GM11168 (cell line): ENCODE results near the gene MORN3.
"Not testable (repeated sequence)": the region's sequence is repeated elsewhere in the genome, so short reads cannot be mapped to it uniquely, and the experiment has no call there.

ENCODE experiments used
- in situ Hi-C: fragments of 300-500 bp; cut with MboI; formaldehyde crosslinking; loops from one replicate; pipeline ENCODE4 v1.12.0; 2022; ENCODE audit warnings: low sequenced_read_pairs; ENCODE audit not compliant: unreplicated experiment

Gene MORN3

GRCh38 chr12:121693155-121693687 is 23.8 kb upstream of the MORN3 start:
- in situ Hi-C loops, result loop anchor here (5.0 to 10.0 kb wide), 2 partner anchors 74 to 102 kb away; partner anchors contain the start of gene RHOF

- in situ Hi-C loops, result loop anchor here (5.0 to 10.0 kb wide), 2 partner anchors 75 to 102 kb away; partner anchors contain the start of gene RHOF
Measured at GRCh38 chr12:121692744-121693143, 23.3 kb upstream of the MORN3 start.

- in situ Hi-C loops, result no loop called here
Measured at GRCh38 chr12:121689430-121689829, 20.0 kb upstream of the MORN3 start.

DNA sequence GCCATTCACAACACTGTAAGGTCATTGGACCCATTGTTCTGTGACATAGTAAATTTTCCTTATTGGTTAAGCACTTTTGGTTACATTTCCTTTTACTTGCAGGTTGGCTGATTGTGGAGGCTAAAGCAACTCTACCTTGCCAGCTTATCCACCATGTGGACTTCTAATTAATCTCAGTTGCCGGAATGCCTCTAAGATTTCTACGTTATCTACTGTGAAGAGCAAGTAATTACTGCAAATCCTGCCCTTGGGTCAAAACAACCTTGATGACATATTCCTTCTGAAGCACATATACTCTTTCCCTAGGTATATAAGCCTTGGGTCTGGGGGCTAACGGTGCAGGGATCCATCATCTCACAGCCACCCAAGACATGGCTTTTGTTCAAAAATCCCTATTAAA is 19.5 kb upstream of the MORN3 start:
- in situ Hi-C loops, result no loop called here

DNA sequence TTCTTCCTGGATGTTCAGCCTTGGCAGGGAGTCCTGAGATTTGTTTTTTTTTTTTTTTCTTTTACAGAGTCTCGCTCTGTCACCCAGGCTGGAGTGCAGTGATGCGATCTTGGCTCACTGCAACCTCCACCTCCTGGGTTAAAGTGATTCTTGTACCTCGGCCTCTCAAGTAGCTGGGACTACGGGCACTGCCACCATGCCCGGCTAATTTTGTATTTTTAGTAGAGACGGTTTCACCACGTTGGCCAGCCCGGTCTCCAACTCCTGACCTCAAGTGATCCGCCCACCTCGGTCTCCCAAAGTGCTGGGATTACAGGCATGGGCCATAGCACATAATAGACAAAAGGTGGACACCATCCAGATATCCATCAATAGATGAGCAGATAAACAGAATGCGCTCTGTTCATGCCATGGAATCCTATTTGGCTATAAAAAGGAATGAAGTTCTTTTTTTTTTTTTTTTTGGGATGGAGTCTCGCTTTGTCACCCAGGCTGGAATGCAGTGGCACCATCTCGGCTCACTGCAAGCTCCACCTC is 10.3 kb upstream of the MORN3 start:
- in situ Hi-C loops, result loop anchor here (5.0 kb wide), 1 partner anchor 187 kb away; no protein-coding TSS in a partner anchor

- in situ Hi-C loops, result loop anchor here (5.0 kb wide), 1 partner anchor 187 kb away; no protein-coding TSS in a partner anchor
Measured at GRCh38 chr12:121678716-121679300, 9.4 kb upstream of the MORN3 start.

- in situ Hi-C loops, result loop anchor here (5.0 kb wide), 1 partner anchor 186 kb away; no protein-coding TSS in a partner anchor
Measured at GRCh38 chr12:121678305-121678704, 8.9 kb upstream of the MORN3 start.

GRCh38 chr12:121676190-121676589 is 6.7 kb upstream of the MORN3 start:
- in situ Hi-C loops, result loop anchor here (5.0 kb wide), 1 partner anchor 184 kb away; no protein-coding TSS in a partner anchor

DNA sequence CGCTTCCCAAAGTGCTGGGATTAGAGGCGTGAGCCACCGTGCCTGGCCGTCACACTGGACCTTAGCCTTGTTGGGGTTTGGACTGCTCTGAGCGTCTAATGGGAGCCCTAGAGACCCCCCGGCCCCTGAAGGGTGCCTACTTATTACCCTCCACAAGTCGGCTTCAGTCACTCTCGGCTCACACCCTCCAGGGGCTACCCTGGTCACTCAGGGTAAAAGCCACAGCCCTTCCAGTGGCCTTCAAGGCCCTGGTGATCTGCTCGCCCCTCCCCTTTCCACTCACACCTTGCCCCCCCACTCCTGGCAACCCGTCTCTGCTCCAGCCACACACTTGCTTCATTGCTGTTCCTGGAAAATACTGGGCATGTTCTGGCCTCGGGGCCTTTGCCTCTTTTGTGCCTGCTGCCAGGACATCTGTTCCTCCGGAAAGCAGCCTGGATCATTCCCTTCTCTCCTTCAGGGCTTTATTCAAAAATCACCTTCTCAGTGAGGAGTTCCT is 3.6 kb upstream of the MORN3 start:
- in situ Hi-C loops, result no loop called here

GRCh38 chr12:121668750-121669520 is 519 bp downstream of the MORN3 start:
- in situ Hi-C loops, result no loop called here

GRCh38 chr12:121666829-121667228 is 2.6 kb downstream of the MORN3 start:
- in situ Hi-C loops, result not testable (repeated sequence)

GRCh38 chr12:121663610-121663929 is 5.9 kb downstream of the MORN3 start:
- in situ Hi-C loops, result no loop called here

DNA sequence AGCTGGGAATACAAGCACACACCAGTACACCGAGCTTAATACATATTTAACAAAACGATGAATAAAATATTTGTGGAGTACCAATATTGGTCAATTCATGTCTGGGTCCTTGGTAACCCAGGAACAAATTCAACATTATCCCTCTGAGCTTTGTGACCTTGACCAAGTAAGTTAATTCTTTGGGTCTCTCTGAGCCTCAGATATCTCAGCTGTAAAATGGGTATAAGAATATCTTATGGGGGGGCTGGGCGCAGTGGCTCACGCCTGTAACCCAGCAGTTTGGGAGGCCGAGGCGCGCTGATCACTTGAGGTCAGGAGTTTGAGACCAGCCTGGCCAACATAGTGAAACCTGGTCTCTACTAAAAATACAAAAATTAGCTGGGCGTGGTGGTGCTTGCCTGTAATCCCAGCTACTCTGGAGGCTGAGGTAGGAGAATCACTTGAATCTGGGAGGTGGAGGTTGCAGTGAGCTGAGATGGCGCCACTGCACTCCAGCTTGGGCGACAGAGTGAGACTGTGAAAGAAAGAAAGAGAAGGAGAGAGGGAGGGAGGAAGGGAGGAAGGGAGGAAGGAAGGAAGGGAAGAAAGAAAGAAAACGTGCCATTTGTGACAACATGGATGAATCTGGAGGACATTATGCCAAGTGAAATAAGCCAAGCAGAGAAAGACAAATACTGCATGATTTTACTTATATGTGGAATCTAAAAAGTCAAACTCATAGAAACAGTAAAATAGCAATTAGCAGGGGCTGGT is 7.9 kb downstream of the MORN3 start:
- in situ Hi-C loops, result not testable (repeated sequence)

DNA sequence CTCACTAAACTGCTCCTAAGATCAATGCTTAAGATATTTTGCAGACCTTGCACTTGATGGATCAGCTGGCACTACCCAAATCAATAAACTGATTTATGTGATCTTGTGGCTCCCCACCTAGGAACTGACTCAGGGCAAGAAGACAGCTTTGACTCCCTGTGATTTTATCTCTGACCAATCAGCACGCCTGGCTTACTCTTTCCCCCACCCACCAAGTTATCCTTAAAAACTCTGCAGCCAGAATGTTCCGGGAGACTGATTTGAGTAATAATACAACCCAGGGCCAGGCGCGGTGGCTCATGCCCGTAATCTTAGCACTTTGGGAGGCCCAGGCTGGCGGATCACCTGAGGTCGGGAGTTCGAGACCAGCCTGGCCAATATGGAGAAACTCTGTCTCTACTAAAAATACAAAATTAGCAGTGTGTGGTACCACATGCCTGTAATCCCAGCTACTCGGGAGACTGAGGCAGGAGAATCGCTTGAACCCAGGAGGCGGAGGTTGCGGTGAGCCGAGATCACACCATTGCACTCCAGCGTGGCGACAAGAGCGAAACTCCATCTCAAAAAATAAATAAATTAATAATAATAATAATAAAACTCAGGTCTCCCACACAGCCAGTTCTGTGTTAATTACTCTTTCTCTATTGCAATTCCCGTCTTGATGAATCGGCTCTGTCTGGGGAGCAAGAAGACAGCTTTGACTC is 12.0 kb downstream of the MORN3 start:
- in situ Hi-C loops, result no loop called here

GRCh38 chr12:121656122-121656521 is 13.3 kb downstream of the MORN3 start:
- in situ Hi-C loops, result no loop called here

- in situ Hi-C loops, result no loop called here
Measured at GRCh38 chr12:121653999-121654398, 15.5 kb downstream of the MORN3 start.

DNA sequence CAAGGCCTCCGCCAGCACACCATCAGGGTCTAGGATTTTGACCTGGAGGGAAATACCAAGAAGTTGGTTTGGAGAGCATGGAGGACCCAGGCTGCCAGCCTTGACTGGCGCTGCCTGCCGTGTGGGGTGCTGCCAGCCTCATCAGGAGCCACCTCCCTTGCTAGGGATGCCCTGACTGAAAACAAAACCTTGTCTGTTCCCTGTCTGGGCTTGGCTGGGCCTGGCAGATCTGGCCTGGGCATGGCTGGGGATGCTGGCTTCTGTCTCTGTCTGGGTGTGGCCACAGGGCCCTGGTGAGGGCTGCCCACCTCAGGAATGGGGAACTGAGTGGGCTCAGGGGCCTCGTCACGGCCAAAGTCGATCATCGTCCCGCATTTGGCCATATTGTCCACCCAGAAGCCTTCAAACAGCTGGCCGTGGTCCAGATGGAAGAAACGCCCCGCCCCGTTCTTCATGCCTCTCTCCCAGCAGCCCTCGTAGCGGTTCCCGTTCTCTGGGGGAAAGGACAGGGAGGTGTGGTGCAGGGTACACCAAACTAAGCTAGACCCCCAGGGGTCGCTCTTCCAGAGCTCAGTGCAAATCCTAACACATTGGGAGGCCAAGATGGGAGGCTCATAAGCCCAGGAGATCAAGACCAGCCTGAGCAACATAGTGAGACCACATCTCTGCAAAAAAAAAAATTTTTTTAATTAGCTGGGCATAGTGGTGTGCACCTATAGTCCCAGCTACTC is 16.5 kb downstream of the MORN3 start:
- in situ Hi-C loops, result no loop called here

- in situ Hi-C loops, result no loop called here
Measured at GRCh38 chr12:121651320-121651719, 18.1 kb downstream of the MORN3 start.

GRCh38 chr12:121649819-121650353 is 19.6 kb downstream of the MORN3 start:
- in situ Hi-C loops, result loop anchor here (10.0 kb wide), 1 partner anchor 305 kb away; no protein-coding TSS in a partner anchor
